HEK293 (cell line): ENCODE data around the gene FXYD6.

Experiments used
- CTCF ChIA-PET: fragments of 350-600 bp; formaldehyde crosslinking; extraction: SDS; loops from one replicate; lab custom pipeline; 2021; ENCODE audit warnings: antibody characterized with exemption; lab: Yijun Ruan, JAX
- POLR2A ChIA-PET: fragments of 300-600 bp; formaldehyde crosslinking; extraction: SDS; loops from one replicate; lab custom pipeline; 2020; ENCODE audit warnings: antibody characterized with exemption, inconsistent platforms; lab: Yijun Ruan, JAX
- H3K27ac ChIP-seq: fragments of 200-500 bp; sonication (Bioruptor generic); 2 replicates; pipeline ENCODE4 v1.5.1; 2014; ENCODE audit warnings: low read depth, low read length, control low read depth, inconsistent platforms; ENCODE audit errors: extremely low read depth
- H3K36me3 ChIP-seq, 2 experiments: fragments of 200-500 bp in 1 of 2; sonication (Bioruptor generic) in 1 of 2; 1 replicate in 1 of 2; 2 replicates in 1 of 2; pipeline ENCODE4 v1.5.1; 2014 to 2017; ENCODE audit warnings: inconsistent platforms in 2 of 2, low read length in 2 of 2; ENCODE audit not compliant: control insufficient read depth in 2 of 2, insufficient read depth in 1 of 2
- H3K4me1 ChIP-seq: fragments of 200-500 bp; sonication (Bioruptor generic); 2 replicates; pipeline ENCODE4 v1.5.1; 2014; ENCODE audit warnings: mild to moderate bottlenecking, low read length, inconsistent platforms; ENCODE audit not compliant: control insufficient read depth, insufficient read depth
- H3K4me3 ChIP-seq: 2 replicates; pipeline ENCODE4 v1.5.1; 2011; ENCODE audit warnings: low read depth, mild to moderate bottlenecking, control low read depth, low read length, moderate library complexity
- H3K9me3 ChIP-seq: fragments of 200-500 bp; sonication (Bioruptor generic); 2 replicates; pipeline ENCODE4 v1.5.1; 2014; ENCODE audit warnings: low read depth, low read length, inconsistent platforms; ENCODE audit not compliant: control insufficient read depth, insufficient read depth
- ATF2 ChIP-seq: fragments of 450-650 bp; formaldehyde crosslinking; IDR thresholded peaks from 2 replicates; pipeline ENCODE4 v1.5.1; 2016; ENCODE audit warnings: missing biosample characterization, missing genetic modification characterization, low read depth
- GFI1B ChIP-seq: fragments of 450-650 bp; formaldehyde crosslinking; IDR thresholded peaks from 2 replicates; pipeline ENCODE4 v1.5.1; 2016; ENCODE audit warnings: missing biosample characterization, missing genetic modification characterization
- GLIS1 ChIP-seq: fragments of 450-650 bp; formaldehyde crosslinking; IDR thresholded peaks from 2 replicates; pipeline ENCODE4 v1.5.1; 2016; ENCODE audit warnings: missing biosample characterization, missing genetic modification characterization
- GLIS2 ChIP-seq: fragments of 450-650 bp; formaldehyde crosslinking; IDR thresholded peaks from 2 replicates; pipeline ENCODE4 v1.5.1; 2016; ENCODE audit warnings: missing biosample characterization, missing genetic modification characterization
- MEIS1 ChIP-seq: sonication (generic); formaldehyde crosslinking; IDR thresholded peaks from 2 replicates; pipeline ENCODE4 v1.8.1; 2022; ENCODE audit warnings: missing genetic modification reagents, mild to moderate bottlenecking, borderline replicate concordance
- OSR2 ChIP-seq: fragments of 450-650 bp; formaldehyde crosslinking; IDR thresholded peaks from 2 replicates; pipeline ENCODE4 v1.5.1; 2016; ENCODE audit warnings: missing biosample characterization, missing genetic modification characterization
- PRDM2 ChIP-seq: fragments of 450-650 bp; formaldehyde crosslinking; IDR thresholded peaks from 2 replicates; pipeline ENCODE4 v1.5.1; 2016; ENCODE audit warnings: missing biosample characterization, missing genetic modification characterization, borderline replicate concordance
- ZBTB21 ChIP-seq: fragments of 450-650 bp; formaldehyde crosslinking; IDR thresholded peaks from 2 replicates; pipeline ENCODE4 v1.5.1; 2017; ENCODE audit warnings: missing biosample characterization, missing genetic modification characterization
- ZFP41 ChIP-seq: fragments of 450-650 bp; formaldehyde crosslinking; IDR thresholded peaks from 2 replicates; pipeline ENCODE4 v1.5.1; 2016; ENCODE audit warnings: missing biosample characterization, missing genetic modification characterization, borderline replicate concordance
- ZFP69B ChIP-seq: fragments of 450-650 bp; formaldehyde crosslinking; IDR thresholded peaks from 2 replicates; pipeline ENCODE4 v1.5.1; 2016; ENCODE audit warnings: missing biosample characterization, missing genetic modification characterization
- ZIC2 ChIP-seq: fragments of 450-650 bp; formaldehyde crosslinking; IDR thresholded peaks from 2 replicates; pipeline ENCODE4 v1.5.1; 2016; ENCODE audit warnings: missing biosample characterization, missing genetic modification characterization
- ZNF335 ChIP-seq: fragments of 450-650 bp; formaldehyde crosslinking; conservative IDR thresholded peaks from 2 replicates; pipeline ENCODE4 v1.5.1; 2016; ENCODE audit warnings: missing biosample characterization, missing genetic modification characterization
- ZNF433 ChIP-seq: fragments of 450-650 bp; formaldehyde crosslinking; IDR thresholded peaks from 2 replicates; pipeline ENCODE4 v1.5.1; 2016; ENCODE audit warnings: missing biosample characterization, missing genetic modification characterization, low read depth
- ZNF449 ChIP-seq: fragments of 450-650 bp; formaldehyde crosslinking; IDR thresholded peaks from 2 replicates; pipeline ENCODE4 v1.5.1; 2017; ENCODE audit warnings: missing biosample characterization, mild to moderate bottlenecking, missing genetic modification characterization, moderate library complexity
- ZNF629 ChIP-seq: fragments of 450-650 bp; formaldehyde crosslinking; IDR thresholded peaks from 2 replicates; pipeline ENCODE4 v1.5.1; 2017; ENCODE audit warnings: missing biosample characterization, missing genetic modification characterization
- ZNF660 ChIP-seq: fragments of 450-650 bp; IDR thresholded peaks from 2 replicates; pipeline ENCODE4 v1.5.1; 2018; ENCODE audit warnings: missing biosample characterization, mild to moderate bottlenecking, missing genetic modification characterization
- TF ChIP-seq, protein P1 (sequence below): fragments of 450-650 bp; formaldehyde crosslinking; IDR thresholded peaks from 2 replicates; pipeline ENCODE4 v1.5.1; 2016; ENCODE audit warnings: missing biosample characterization, missing genetic modification characterization
- TF ChIP-seq, protein P2 (sequence below): fragments of 450-650 bp; formaldehyde crosslinking; IDR thresholded peaks from 2 replicates; pipeline ENCODE4 v1.5.1; 2016; ENCODE audit warnings: missing biosample characterization, missing genetic modification characterization
- TF ChIP-seq, protein P3 (sequence below): fragments of 450-650 bp; formaldehyde crosslinking; IDR thresholded peaks from 2 replicates; pipeline ENCODE4 v1.5.1; 2016; ENCODE audit warnings: missing biosample characterization, missing genetic modification characterization

The FXYD6 gene

DNA sequence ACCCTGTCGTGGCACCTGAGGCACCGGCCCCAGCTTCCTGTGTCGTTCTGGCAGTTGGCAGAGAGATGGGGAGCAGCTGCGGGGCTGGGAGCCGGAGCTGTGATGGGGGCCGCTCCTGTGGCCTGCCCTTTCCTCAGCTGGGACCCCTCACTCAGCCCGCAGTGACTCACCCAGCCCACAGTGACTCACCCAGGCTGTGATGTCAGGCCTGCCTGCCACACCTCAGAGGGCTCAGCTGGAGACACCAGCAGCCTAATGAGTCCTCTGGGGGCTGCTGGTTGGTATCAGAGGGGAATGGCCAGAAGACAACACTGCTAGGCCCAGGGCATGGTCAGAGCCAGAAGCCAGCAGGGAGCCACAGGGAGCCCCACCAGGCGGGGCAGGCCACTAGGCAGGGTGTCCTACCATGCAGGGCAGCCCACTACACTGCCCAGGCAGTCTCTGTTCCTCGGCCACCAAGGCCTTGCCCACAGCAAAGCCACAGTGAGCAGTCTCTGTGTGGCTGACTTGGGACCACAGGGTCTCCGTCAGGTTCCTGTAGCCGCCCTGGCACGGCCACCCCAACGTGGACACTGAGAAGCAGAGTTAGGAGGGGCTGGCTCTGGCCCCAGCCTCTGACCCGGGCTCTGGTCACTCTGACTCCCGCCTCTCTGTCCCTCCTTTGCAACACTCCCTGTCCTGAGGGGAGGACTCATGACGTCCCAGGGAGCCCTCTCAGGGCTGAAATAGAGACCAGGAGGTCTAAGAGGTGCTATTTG, 47.7 kb downstream of the FXYD6 start:
- CTCF ChIA-PET = interaction anchor here (0.5 to 10.2 kb wide), 7 partner anchors 11 to 384 kb away, joined by 3 to 78 read pairs (median 4); no protein-coding TSS in a partner anchor
- POLR2A ChIA-PET = no interaction called here
- no peaks in the 10 kb centered on the region for H3K4me1 ChIP-seq
- no peaks in the 10 kb centered on the region for H3K36me3 ChIP-seq
- H3K4me3 ChIP-seq = no peak overlapping the region
- H3K27ac ChIP-seq = no peak overlapping the region
- H3K9me3 ChIP-seq = no peaks in the 10 kb centered on the region
- TF ChIP-seq MEIS1 (CRISPR knock-in tag) (no peak), ZFP69B (tag by site-specific recombination) (peak; percentile 15; the same call in 1 of the 2 replicates), OSR2 (tag by site-specific recombination) (peak; percentile 54), ZNF335 (tag by site-specific recombination) (no peak), ZBTB21 (tag by site-specific recombination) (peak; percentile 82), ZNF433 (tag by site-specific recombination) (no peak), ZIC2 (tag by site-specific recombination) (peak; percentile 97), ATF2 (tag by site-specific recombination) (no peak), GLIS1 (tag by site-specific recombination) (peak; percentile 84), GLIS2 (tag by site-specific recombination) (peak; percentile 91), ZNF629 (peak; percentile 85), GFI1B (no peak), ZNF449 (tag by site-specific recombination) (0 out of 2 replicates have a peak, but pooled peaks have one; percentile 13), ZNF660 (tag by site-specific recombination) (peak; percentile 43; the same call in 1 of the 2 replicates), ZFP41 (no peak), PRDM2 (tag by site-specific recombination) (no peak)
- TF ChIP-seq, protein P1, sequence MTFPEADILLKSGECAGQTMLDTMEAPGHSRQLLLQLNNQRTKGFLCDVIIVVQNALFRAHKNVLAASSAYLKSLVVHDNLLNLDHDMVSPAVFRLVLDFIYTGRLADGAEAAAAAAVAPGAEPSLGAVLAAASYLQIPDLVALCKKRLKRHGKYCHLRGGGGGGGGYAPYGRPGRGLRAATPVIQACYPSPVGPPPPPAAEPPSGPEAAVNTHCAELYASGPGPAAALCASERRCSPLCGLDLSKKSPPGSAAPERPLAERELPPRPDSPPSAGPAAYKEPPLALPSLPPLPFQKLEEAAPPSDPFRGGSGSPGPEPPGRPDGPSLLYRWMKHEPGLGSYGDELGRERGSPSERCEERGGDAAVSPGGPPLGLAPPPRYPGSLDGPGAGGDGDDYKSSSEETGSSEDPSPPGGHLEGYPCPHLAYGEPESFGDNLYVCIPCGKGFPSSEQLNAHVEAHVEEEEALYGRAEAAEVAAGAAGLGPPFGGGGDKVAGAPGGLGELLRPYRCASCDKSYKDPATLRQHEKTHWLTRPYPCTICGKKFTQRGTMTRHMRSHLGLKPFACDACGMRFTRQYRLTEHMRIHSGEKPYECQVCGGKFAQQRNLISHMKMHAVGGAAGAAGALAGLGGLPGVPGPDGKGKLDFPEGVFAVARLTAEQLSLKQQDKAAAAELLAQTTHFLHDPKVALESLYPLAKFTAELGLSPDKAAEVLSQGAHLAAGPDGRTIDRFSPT = peak; percentile 35; the same call in 1 of the 2 replicates
- TF ChIP-seq, protein P2, sequence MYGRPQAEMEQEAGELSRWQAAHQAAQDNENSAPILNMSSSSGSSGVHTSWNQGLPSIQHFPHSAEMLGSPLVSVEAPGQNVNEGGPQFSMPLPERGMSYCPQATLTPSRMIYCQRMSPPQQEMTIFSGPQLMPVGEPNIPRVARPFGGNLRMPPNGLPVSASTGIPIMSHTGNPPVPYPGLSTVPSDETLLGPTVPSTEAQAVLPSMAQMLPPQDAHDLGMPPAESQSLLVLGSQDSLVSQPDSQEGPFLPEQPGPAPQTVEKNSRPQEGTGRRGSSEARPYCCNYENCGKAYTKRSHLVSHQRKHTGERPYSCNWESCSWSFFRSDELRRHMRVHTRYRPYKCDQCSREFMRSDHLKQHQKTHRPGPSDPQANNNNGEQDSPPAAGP (tag by site-specific recombination) = peak; percentile 87
- TF ChIP-seq, protein P3, sequence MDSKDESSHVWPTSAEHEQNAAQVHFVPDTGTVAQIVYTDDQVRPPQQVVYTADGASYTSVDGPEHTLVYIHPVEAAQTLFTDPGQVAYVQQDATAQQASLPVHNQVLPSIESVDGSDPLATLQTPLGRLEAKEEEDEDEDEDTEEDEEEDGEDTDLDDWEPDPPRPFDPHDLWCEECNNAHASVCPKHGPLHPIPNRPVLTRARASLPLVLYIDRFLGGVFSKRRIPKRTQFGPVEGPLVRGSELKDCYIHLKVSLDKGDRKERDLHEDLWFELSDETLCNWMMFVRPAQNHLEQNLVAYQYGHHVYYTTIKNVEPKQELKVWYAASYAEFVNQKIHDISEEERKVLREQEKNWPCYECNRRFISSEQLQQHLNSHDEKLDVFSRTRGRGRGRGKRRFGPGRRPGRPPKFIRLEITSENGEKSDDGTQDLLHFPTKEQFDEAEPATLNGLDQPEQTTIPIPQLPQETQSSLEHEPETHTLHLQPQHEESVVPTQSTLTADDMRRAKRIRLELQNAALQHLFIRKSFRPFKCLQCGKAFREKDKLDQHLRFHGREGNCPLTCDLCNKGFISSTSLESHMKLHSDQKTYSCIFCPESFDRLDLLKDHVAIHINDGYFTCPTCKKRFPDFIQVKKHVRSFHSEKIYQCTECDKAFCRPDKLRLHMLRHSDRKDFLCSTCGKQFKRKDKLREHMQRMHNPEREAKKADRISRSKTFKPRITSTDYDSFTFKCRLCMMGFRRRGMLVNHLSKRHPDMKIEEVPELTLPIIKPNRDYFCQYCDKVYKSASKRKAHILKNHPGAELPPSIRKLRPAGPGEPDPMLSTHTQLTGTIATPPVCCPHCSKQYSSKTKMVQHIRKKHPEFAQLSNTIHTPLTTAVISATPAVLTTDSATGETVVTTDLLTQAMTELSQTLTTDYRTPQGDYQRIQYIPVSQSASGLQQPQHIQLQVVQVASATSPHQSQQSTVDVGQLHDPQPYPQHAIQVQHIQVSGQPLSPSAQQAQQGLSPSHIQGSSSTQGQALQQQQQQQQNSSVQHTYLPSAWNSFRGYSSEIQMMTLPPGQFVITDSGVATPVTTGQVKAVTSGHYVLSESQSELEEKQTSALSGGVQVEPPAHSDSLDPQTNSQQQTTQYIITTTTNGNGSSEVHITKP (tag by site-specific recombination) = peak; percentile 31; the same call in 1 of the 2 replicates
